Upper lobe of left lung (tissue), 6 donors: ENCODE data around the gene TNXB. TPM values are rescaled to one million over a fixed set of nuclear protein-coding genes. Genes with fewer than 3 reads are reported as not detected.
"Not testable (repeated sequence)": the region's sequence is repeated elsewhere in the genome, so short reads cannot be mapped to it uniquely, and the experiment has no call there.

Experiments
- ATAC-seq, 2 donors: fragments of 200-7000 bp; cut with Tn5 transposase; one replicate each; pipeline ENCODE4 v1.9.1; 2022; ENCODE audit warnings: mild to moderate bottlenecking in 2 of 2, moderate library complexity in 2 of 2; ENCODE audit not compliant: low FRiP score in 2 of 2
- DNase-seq, 2 donors: peaks; one replicate each; pipeline ENCODE4 v3.0.0-alpha.2; 2019 to 2020
- H3K27ac ChIP-seq, 4 donors: fragments of 200-600 bp; sonication (generic); one replicate each; pipeline ENCODE4 v1.5.1; 2016 to 2019
- H3K27me3 ChIP-seq, 4 donors: fragments of 200-600 bp; sonication (generic); one replicate each; pipeline ENCODE4 v1.5.1; 2017 to 2019
- H3K36me3 ChIP-seq, 4 donors: fragments of 200-600 bp; sonication (generic); one replicate each; pipeline ENCODE4 v1.5.1; 2016 to 2019
- H3K4me1 ChIP-seq, 4 donors: fragments of 200-600 bp; sonication (generic); one replicate each; pipeline ENCODE4 v1.5.1; 2018 to 2019
- H3K4me3 ChIP-seq, 4 donors: fragments of 200-600 bp; sonication (generic); one replicate each; pipeline ENCODE4 v1.5.1; 2017 to 2019; ENCODE audit warnings: mild to moderate bottlenecking in 2 of 4, moderate library complexity in 1 of 4
- H3K9me3 ChIP-seq, 4 donors: fragments of 200-600 bp; sonication (generic); one replicate each; pipeline ENCODE4 v1.5.1; 2018 to 2019
- EP300 ChIP-seq, 4 donors: sonication (generic); formaldehyde crosslinking; IDR thresholded peaks; one replicate each; pipeline ENCODE4 v1.5.1; 2017; ENCODE audit warnings: antibody characterized with exemption in 4 of 4, control low read depth in 2 of 4
- POLR2A ChIP-seq, 4 donors: fragments of 450-650 bp; IDR thresholded peaks; one replicate each; pipeline ENCODE4 v1.5.1; 2016 to 2017; ENCODE audit warnings: antibody characterized with exemption in 4 of 4, mild to moderate bottlenecking in 2 of 4
- POLR2AphosphoS5 ChIP-seq, 2 donors: sonication (generic); formaldehyde crosslinking; IDR thresholded peaks; one replicate each; pipeline ENCODE4 v1.5.1; 2017; ENCODE audit warnings: antibody characterized with exemption in 2 of 2
- WGBS, 2 donors: methylation state at CpG; one replicate each; pipeline ENCODE4 v1.1.5; 2017 to 2018; 5-methylcytosine and 5-hydroxymethylcytosine counted together
- total RNA-seq, 6 donors: library from RNA; depleted of rRNA in 4 of 6; stranded (reverse); fragments of >200 nt in 4 of 6; gene quantifications; one replicate each; pipeline versions ENCODE4 v1.1.0 to v1.2.1, GENCODE V29; 2016 to 2021
- TF ChIP-seq, protein P1 (sequence below), 6 experiments: fragments of 450-650 bp in 4 of 6; fragments of 200-600 bp in 2 of 6; sonication (generic) in 2 of 6; IDR thresholded peaks; one replicate each; pipeline ENCODE4 v1.5.1; 2016 to 2019; ENCODE audit warnings: antibody characterized with exemption in 6 of 6
- donor health status: DM: no; HTN: no; CAD: no; lungs with moderate emphysema.
- donor health status: DM: no; HTN: yes; CAD: no; lungs with severe emphysema.

TNXB gene
- total RNA-seq, 6 donors from 2014 or later: 58.1 to 206 (median 151) TPM

DNA sequence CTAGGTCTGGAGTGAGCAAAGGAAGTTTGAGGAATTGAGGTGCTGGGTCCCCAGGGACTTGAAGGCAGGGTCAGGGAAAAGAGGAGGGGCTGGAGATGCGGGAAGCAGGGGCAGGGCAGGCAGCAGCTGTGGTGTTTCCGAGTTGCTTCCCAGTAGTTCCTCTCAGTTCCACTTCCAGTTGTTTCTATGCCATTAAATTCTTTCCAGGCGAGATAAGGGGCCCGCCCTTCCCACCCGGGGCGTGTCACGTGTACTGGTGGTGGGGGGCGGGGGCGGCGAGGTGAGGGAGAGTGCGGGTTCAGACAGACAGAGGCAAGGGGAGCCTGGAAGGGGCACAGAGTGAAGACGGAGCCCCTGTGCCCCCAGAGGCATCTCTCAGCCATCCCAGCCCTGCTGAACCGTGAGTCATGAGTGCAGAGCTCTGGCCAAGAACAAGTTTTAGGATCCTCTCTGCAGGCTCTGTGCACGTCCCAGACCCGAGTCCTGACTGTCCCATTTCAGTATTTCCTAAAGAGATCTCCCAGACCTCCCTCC is 977 bp downstream of the TNXB start:
- ATAC-seq (peak; percentile 50 to 58), DNase-seq (peak; percentile 37 to 87)
- peak overlapping the region; percentile 8 to 49 (median 43) for H3K4me3 ChIP-seq
- peaks cover 53 to 70% (median 67%) of the 10 kb centered on the region in 4 donors for H3K4me1 ChIP-seq
- no peaks in the 10 kb centered on the region for H3K36me3 ChIP-seq
- H3K9me3 ChIP-seq: no peaks in the 10 kb centered on the region
- no peaks in the 10 kb centered on the region for H3K27me3 ChIP-seq
- peak in 1 of 4 donors; percentile 10 for TF ChIP-seq POLR2A (IDR thresholded peaks at IDR 0.05)
- TF ChIP-seq, protein P1, sequence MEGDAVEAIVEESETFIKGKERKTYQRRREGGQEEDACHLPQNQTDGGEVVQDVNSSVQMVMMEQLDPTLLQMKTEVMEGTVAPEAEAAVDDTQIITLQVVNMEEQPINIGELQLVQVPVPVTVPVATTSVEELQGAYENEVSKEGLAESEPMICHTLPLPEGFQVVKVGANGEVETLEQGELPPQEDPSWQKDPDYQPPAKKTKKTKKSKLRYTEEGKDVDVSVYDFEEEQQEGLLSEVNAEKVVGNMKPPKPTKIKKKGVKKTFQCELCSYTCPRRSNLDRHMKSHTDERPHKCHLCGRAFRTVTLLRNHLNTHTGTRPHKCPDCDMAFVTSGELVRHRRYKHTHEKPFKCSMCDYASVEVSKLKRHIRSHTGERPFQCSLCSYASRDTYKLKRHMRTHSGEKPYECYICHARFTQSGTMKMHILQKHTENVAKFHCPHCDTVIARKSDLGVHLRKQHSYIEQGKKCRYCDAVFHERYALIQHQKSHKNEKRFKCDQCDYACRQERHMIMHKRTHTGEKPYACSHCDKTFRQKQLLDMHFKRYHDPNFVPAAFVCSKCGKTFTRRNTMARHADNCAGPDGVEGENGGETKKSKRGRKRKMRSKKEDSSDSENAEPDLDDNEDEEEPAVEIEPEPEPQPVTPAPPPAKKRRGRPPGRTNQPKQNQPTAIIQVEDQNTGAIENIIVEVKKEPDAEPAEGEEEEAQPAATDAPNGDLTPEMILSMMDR (IDR thresholded peaks at IDR 0.05): no peak
- peak; percentile 64 to 68 for TF ChIP-seq POLR2AphosphoS5 (IDR thresholded peaks at IDR 0.05)
- peak in 3 of 4 donors; percentile 44 to 89 (median 81) for TF ChIP-seq EP300 (IDR thresholded peaks at IDR 0.05)
- WGBS, 2 donors: 5 to 12% methylated on average over 12 of the region's 15 CpGs
- peak overlapping the region; percentile 79 to 86 (median 84) for H3K27ac ChIP-seq

DNA sequence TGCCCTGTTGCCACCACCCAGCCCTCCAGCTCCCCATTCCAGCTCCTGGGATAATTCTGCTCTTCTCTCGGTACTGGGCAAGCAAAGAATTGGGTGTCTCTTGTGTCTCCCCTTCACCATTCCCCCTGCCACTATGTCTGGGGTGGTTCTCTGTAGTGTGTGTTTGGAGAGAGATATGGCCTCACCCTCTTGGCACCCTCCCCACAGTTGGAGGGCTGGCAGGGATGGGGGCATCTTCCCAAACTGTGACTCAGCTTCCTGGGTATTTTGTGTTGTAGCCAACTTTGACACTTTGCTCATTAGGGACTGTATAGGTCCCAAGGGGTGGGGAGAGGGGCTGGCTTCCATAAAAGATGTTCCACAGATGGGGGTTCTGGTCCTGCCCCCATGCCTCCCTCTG is 1.7 kb downstream of the TNXB start:
- H3K4me1 ChIP-seq: peaks cover 48 to 63% (median 59%) of the 10 kb centered on the region in 4 donors
- peak overlapping the region in 3 of 4 donors; percentile 4 to 49 (median 46) for H3K4me3 ChIP-seq
- H3K27me3 ChIP-seq: no peaks in the 10 kb centered on the region
- no peaks in the 10 kb centered on the region for H3K36me3 ChIP-seq
- peak in 1 of 2 donors; percentile 26 for ATAC-seq
- TF ChIP-seq POLR2A (IDR thresholded peaks at IDR 0.05): no peak
- TF ChIP-seq POLR2AphosphoS5 (IDR thresholded peaks at IDR 0.05): peak; percentile 42 to 73
- peak in 1 of 4 donors; percentile 52 for TF ChIP-seq EP300 (IDR thresholded peaks at IDR 0.05)
- no peaks in the 10 kb centered on the region for H3K9me3 ChIP-seq
- WGBS, 2 donors: 71 to 91% methylated on average over 1 of the region's 1 CpG
- DNase-seq: no peak
- peak overlapping the region; percentile 79 to 86 (median 84) for H3K27ac ChIP-seq

GRCh38 chr6:32105433-32105832 is 3.7 kb downstream of the TNXB start:
- ATAC-seq: no peak
- Histone ChIP-seq H3K27me3 (no peaks in the 10 kb centered on the region), H3K27ac (peak overlapping the region in 1 of 4 donors; percentile 86), H3K36me3 (peaks cover 0 to 3% (median 0%) of the 10 kb centered on the region in 4 donors), H3K9me3 (no peaks in the 10 kb centered on the region), H3K4me3 (no peak overlapping the region), H3K4me1 (peaks cover 38 to 44% (median 42%) of the 10 kb centered on the region in 4 donors)
- 78 to 81% methylated on average over 4 of the region's 4 CpGs for WGBS, 2 donors
- no peak for DNase-seq
- TF ChIP-seq POLR2A (IDR thresholded peaks at IDR 0.05): no peak
- no peak for TF ChIP-seq EP300 (IDR thresholded peaks at IDR 0.05)
- TF ChIP-seq, protein P1 (IDR thresholded peaks at IDR 0.05): no peak
- no peak for TF ChIP-seq POLR2AphosphoS5 (IDR thresholded peaks at IDR 0.05)

DNA sequence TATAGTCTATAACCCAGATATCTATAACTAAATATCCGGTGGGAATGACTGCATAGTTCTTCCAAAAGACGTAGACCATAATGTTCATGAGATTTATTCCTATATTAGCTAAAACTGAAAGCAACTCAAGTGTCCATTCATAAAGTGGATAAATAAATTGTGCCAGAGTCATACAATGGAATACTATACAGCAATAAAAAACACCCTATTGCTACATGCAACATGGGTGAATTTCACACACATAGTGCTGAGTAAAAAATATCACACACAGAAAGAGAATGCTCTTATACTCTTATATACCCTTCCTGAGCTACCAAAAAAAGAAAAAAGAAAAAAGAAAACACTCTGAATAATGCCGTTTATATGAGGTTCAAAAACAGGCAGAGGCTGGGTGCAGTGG is 6.9 kb downstream of the TNXB start:
- ATAC-seq: no peak
- H3K4me1 ChIP-seq: peaks cover 10 to 21% (median 13%) of the 10 kb centered on the region in 4 donors
- H3K9me3 ChIP-seq: no peaks in the 10 kb centered on the region
- 89 to 96% methylated on average over 3 of the region's 3 CpGs for WGBS, 2 donors
- peaks cover 0 to 10% (median 2%) of the 10 kb centered on the region in 4 donors for H3K36me3 ChIP-seq
- TF ChIP-seq POLR2A (IDR thresholded peaks at IDR 0.05) (no peak), POLR2AphosphoS5 (IDR thresholded peaks at IDR 0.05) (no peak), EP300 (IDR thresholded peaks at IDR 0.05) (no peak)
- TF ChIP-seq, protein P1 (IDR thresholded peaks at IDR 0.05): no peak
- H3K4me3 ChIP-seq: no peak overlapping the region
- no peaks in the 10 kb centered on the region for H3K27me3 ChIP-seq
- DNase-seq: no peak
- no peak overlapping the region for H3K27ac ChIP-seq

DNA sequence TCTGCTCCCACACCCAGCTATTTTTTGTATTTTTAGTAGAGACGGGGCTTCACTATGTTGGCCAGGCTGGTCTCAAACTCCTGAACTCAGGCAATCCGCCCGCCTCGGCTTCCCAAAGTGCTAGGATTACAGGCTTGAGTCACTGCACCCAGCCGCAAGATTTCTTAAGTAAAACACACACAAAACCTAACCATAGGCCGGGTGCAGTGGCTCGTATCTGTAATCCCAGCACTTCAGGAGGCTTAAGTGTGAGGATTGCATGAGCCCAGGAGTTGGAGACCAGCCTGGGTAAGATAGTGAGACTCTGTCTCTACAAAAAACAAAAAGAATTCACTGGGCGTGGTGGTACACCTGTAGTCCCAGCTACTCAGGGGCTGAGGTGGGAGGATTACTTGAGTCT is 8.9 kb downstream of the TNXB start:
- 80 to 91% methylated on average over 8 of the region's 8 CpGs for WGBS, 2 donors
- DNase-seq, H3K9me3 ChIP-seq, ATAC-seq, H3K4me3 ChIP-seq, H3K27me3 ChIP-seq, H3K27ac ChIP-seq: not testable (repeated sequence)
- H3K4me1 ChIP-seq: peaks cover 0 to 17% (median 4%) of the 10 kb centered on the region in 4 donors
- H3K36me3 ChIP-seq: peaks cover 0 to 30% (median 12%) of the 10 kb centered on the region in 4 donors

GRCh38 chr6:32097364-32097763 is 11.8 kb downstream of the TNXB start:
- no peak for DNase-seq
- Histone ChIP-seq H3K4me3 (no peak overlapping the region), H3K9me3 (no peaks in the 10 kb centered on the region), H3K4me1 (peaks cover 9 to 27% (median 15%) of the 10 kb centered on the region in 4 donors), H3K36me3 (peaks cover 0 to 36% (median 12%) of the 10 kb centered on the region in 4 donors), H3K27me3 (peaks cover 0 to 8% (median 0%) of the 10 kb centered on the region in 4 donors), H3K27ac (no peak overlapping the region)
- no peak for ATAC-seq
- 88 to 97% methylated on average over 1 to 3 of the region's 3 CpGs for WGBS, 2 donors
- TF ChIP-seq POLR2AphosphoS5 (IDR thresholded peaks at IDR 0.05) (no peak), POLR2A (IDR thresholded peaks at IDR 0.05) (no peak), EP300 (IDR thresholded peaks at IDR 0.05) (no peak)
- TF ChIP-seq, protein P1 (IDR thresholded peaks at IDR 0.05): no peak
